Peyer's patch (tissue), 4 donors: ENCODE measurements around the gene PRKAA2. TPM values are rescaled to one million over a fixed set of nuclear protein-coding genes. Genes with fewer than 3 reads are reported as not detected.

ENCODE experiments used
- DNase-seq, 3 donors: peaks; one replicate each; pipeline ENCODE4 v3.0.0-alpha.2; 2017 to 2019
- H3K27ac ChIP-seq, 4 donors: fragments of 200-600 bp; sonication (generic); one replicate each; pipeline ENCODE4 v1.5.1; 2016 to 2019
- H3K27me3 ChIP-seq, 2 donors: fragments of 200-600 bp; sonication (generic); one replicate each; pipeline ENCODE4 v1.5.1; 2019
- H3K36me3 ChIP-seq, 3 donors: fragments of 200-600 bp; sonication (generic); one replicate each; pipeline ENCODE4 v1.5.1; 2016 to 2019
- H3K4me1 ChIP-seq, 4 donors: fragments of 200-600 bp; sonication (generic); one replicate each; pipeline ENCODE4 v1.5.1; 2016 to 2019
- H3K4me3 ChIP-seq, 4 donors: fragments of 200-600 bp; sonication (generic); 1 replicate in 3 of 4; 2 replicates in 1 of 4; pipeline ENCODE4 v1.5.1; 2016 to 2019; ENCODE audit warnings: mild to moderate bottlenecking in 1 of 4
- H3K9me3 ChIP-seq, 4 donors: fragments of 200-600 bp; sonication (generic); one replicate each; pipeline ENCODE4 v1.5.1; 2016 to 2019; ENCODE audit warnings: mild to moderate bottlenecking in 1 of 4
- CTCF ChIP-seq, 6 experiments: fragments of 450-650 bp in 4 of 6; fragments of 200-600 bp in 2 of 6; sonication (generic) in 1 of 6; IDR thresholded peaks; one replicate each; pipeline ENCODE4 v1.5.1; 2017 to 2019; ENCODE audit warnings: antibody characterized with exemption in 6 of 6, mild to moderate bottlenecking in 3 of 6, moderate library complexity in 1 of 6
- POLR2A ChIP-seq, 2 donors: fragments of 450-650 bp; IDR thresholded peaks; one replicate each; pipeline ENCODE4 v1.5.1; 2017; ENCODE audit warnings: antibody characterized with exemption in 2 of 2, mild to moderate bottlenecking in 2 of 2, moderate library complexity in 2 of 2
- small RNA-seq, 2 donors: library from RNA; depleted of rRNA; stranded (forward); fragments of <200 nt; gene quantifications; one replicate each; pipeline ENCODE3, GENCODE V24; 2016
- total RNA-seq, 4 donors: library from RNA; depleted of rRNA; stranded (reverse); fragments of >200 nt; gene quantifications; one replicate each; pipeline ENCODE4 v1.1.0, GENCODE V29; 2016

The PRKAA2 gene
- total RNA-seq, 4 donors from 2014 or later, result 0.53 to 2.4 (median 1.4) TPM

- TF ChIP-seq POLR2A (IDR thresholded peaks at IDR 0.05) (no peak), CTCF (IDR thresholded peaks at IDR 0.05) (peak in 3 of 6 experiments; percentile 48 to 62 (median 51))
Measured at GRCh38 chr1:56758135-56758534, 113.0 kb downstream of the PRKAA2 start.

GRCh38 chr1:56758794-56759193, 113.7 kb downstream of the PRKAA2 start:
- Histone ChIP-seq H3K4me1 (no peaks in the 10 kb centered on the region), H3K27me3 (no peaks in the 10 kb centered on the region), H3K9me3 (no peaks in the 10 kb centered on the region), H3K27ac (no peak overlapping the region), H3K4me3 (no peak overlapping the region), H3K36me3 (no peaks in the 10 kb centered on the region)
- DNase-seq, result no peak
- TF ChIP-seq CTCF (IDR thresholded peaks at IDR 0.05) (no peak), POLR2A (IDR thresholded peaks at IDR 0.05) (no peak)

More at GRCh38 chr1:56758135-56758534, 113.0 kb downstream of the PRKAA2 start:
- H3K36me3 ChIP-seq, result no peaks in the 10 kb centered on the region
- peak in 1 of 3 donors; percentile 54 for DNase-seq
- H3K27me3 ChIP-seq, result no peaks in the 10 kb centered on the region
- no peak overlapping the region for H3K4me3 ChIP-seq
- no peaks in the 10 kb centered on the region for H3K4me1 ChIP-seq
- no peaks in the 10 kb centered on the region for H3K9me3 ChIP-seq
- H3K27ac ChIP-seq, result no peak overlapping the region

Small RNAs within 50 kb of the gene (small RNA-seq; reads per million reads assigned to genes)
- 0 reads per million in 2 donors for gene AC099789.1

Other genes starting within 250 kb of the PRKAA2 start
- gene PLPP3, start 65.8 kb upstream of the PRKAA2 start, total RNA-seq, result 10 to 100 TPM; 27.0 to 63.7 (median 37.6) TPM
- 10 to 100 TPM in 2 of 4 donors, 1 to 10 TPM in 2; 4.1 to 10.2 (median 8.4) TPM for gene FYB2, start 174.1 kb downstream of the PRKAA2 start, total RNA-seq
- gene C8A, start 209.5 kb downstream of the PRKAA2 start, total RNA-seq, result not detected